Aorta (tissue), 5 donors: Measurements from ENCODE around the gene TBCD. TPM values are rescaled to one million over a fixed set of nuclear protein-coding genes. Genes with fewer than 3 reads are reported as not detected.
"Not testable (repeated sequence)": the region's sequence is repeated elsewhere in the genome, so short reads cannot be mapped to it uniquely, and the experiment has no call there.

Source experiments
- ATAC-seq: fragments of 200-7000 bp; cut with Tn5 transposase; one replicate; pipeline ENCODE4 v1.9.1; 2022; ENCODE audit warnings: moderate library complexity; ENCODE audit not compliant: low FRiP score
- DNase-seq, 2 donors: peaks; one replicate each; pipeline ENCODE4 v3.0.0-alpha.2; 2020
- H3K27ac ChIP-seq, 2 donors: one replicate each; pipeline ENCODE4 v1.5.1; 2013; ENCODE audit warnings: low read length in 2 of 2, mild to moderate bottlenecking in 2 of 2, moderate library complexity in 2 of 2, control low read depth in 1 of 2, inconsistent platforms in 1 of 2, low read depth in 1 of 2
- H3K27me3 ChIP-seq, 2 donors: one replicate each; pipeline ENCODE4 v1.6.1; 2013; ENCODE audit warnings: control low read depth in 1 of 2, low read length in 1 of 2, mild to moderate bottlenecking in 1 of 2, moderate library complexity in 1 of 2; ENCODE audit not compliant: insufficient read depth in 2 of 2, control insufficient read depth in 1 of 2
- H3K36me3 ChIP-seq, 2 donors: one replicate each; pipeline ENCODE4 v1.6.1; 2013; ENCODE audit warnings: control low read depth in 1 of 2, low read length in 1 of 2, mild to moderate bottlenecking in 1 of 2; ENCODE audit not compliant: insufficient read depth in 2 of 2, control insufficient read depth in 1 of 2
- H3K4me1 ChIP-seq, 2 donors: one replicate each; pipeline ENCODE4 v1.6.1; 2013; ENCODE audit warnings: low read length in 2 of 2, control low read depth in 1 of 2, mild to moderate bottlenecking in 1 of 2, moderate library complexity in 1 of 2; ENCODE audit not compliant: insufficient read depth in 2 of 2, control insufficient read depth in 1 of 2
- H3K4me3 ChIP-seq, 2 donors: one replicate each; pipeline ENCODE4 v1.5.1; 2013; ENCODE audit warnings: low read length in 2 of 2, control low read depth in 1 of 2, mild to moderate bottlenecking in 1 of 2
- H3K9me3 ChIP-seq: one replicate; pipeline ENCODE4 v1.6.1; 2013; ENCODE audit warnings: mild to moderate bottlenecking, low read length; ENCODE audit not compliant: control insufficient read depth
- WGBS, 2 donors: extraction: QIAGEN DNeasy Blood & Tissue Kit; methylation state at CpG; one replicate each; pipeline ENCODE4 v1.1.7; 2013; 5-methylcytosine and 5-hydroxymethylcytosine counted together
- intact Hi-C, 2 donors: fragments of 100-400 bp; cut with DNase I; formaldehyde crosslinking; loops; one replicate each; pipeline versions ENCODE4 v1.14.2 to v1.15.0; 2022
- polyA plus RNA-seq, 2 donors: library from polyadenylated mRNA; stranded (reverse); fragments of 200-250 nt; gene quantifications; one replicate each; pipeline ENCODE4 v1.2.3, GENCODE V29; 2013
- total RNA-seq, 2 donors: library from RNA; stranded (reverse); fragmentation: NEBNext Ultra II Directional; extraction: Animal tissue kit (Norgen Biotek cat#: 25700); gene quantifications; one replicate each; pipeline ENCODE4 v1.2.1, GENCODE V29; 2021
- donor health status: healthy with polysubstance abuse.
- donor health status: Bipolar disorder and iron deficiency.
- donor health status: DM: no; HTN: no; CAD: no.
- donor health status: DM: no; HTN: no; CAD: no.
- donor health status: DM: yes; HTN: yes; CAD: no.

TBCD gene
- total and polyA plus RNA-seq, 4 donors: 20.0 to 182 (median 111) TPM

GRCh38 chr17:82782657-82783207 is 30.9 kb downstream of the TBCD start:
- no peak for DNase-seq
- intact Hi-C loops: loop anchor here (2.0 to 10.0 kb wide), 5 partner anchors 92 to 295 kb away; partner anchors contain the start of gene METRNL (in 1 of the 2)
- Histone ChIP-seq H3K4me3 (no peak overlapping the region), H3K27me3 (no peaks in the 10 kb centered on the region), H3K27ac (no peak overlapping the region), H3K36me3 (peaks cover 0 to 5% of the 10 kb centered on the region in 2 donors), H3K9me3 (no peaks in the 10 kb centered on the region), H3K4me1 (no peaks in the 10 kb centered on the region)
- WGBS, 2 donors: 93 to 94% methylated on average over 42 of the region's 42 CpGs
- ATAC-seq: no peak

DNA sequence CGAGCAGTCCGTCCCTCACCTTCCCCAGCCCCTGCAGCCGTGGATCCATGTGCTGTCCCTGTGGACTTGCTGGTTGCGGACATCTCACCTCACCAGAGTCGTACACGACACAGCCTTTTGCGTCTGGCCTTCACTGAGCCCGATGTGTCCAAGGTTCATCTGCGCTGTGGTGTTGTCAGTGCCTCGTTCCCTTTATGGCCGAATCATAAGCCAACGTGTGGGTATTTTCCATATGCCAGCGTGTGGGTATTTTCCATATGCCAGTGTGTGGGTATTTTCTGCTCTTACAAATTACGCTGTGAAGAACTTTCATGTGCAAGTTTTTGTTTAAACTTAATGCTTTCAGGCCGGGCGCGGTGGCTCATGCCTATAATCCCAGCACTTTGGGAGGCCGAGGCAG is 31.6 kb downstream of the TBCD start:
- DNase-seq (no peak), ATAC-seq (no peak)
- Histone ChIP-seq H3K4me1 (no peaks in the 10 kb centered on the region), H3K36me3 (peaks cover 0 to 5% of the 10 kb centered on the region in 2 donors), H3K4me3 (no peak overlapping the region), H3K9me3 (no peaks in the 10 kb centered on the region), H3K27me3 (no peaks in the 10 kb centered on the region), H3K27ac (no peak overlapping the region)
- 93% methylated on average over 18 of the region's 18 CpGs for WGBS, 2 donors
- intact Hi-C loops: loop anchor here (2.0 to 10.0 kb wide), 5 partner anchors 91 to 294 kb away; partner anchors contain the start of gene METRNL (in 1 of the 2)

GRCh38 chr17:82785581-82785980 is 33.7 kb downstream of the TBCD start:
- not testable (repeated sequence) for ATAC-seq, H3K36me3 ChIP-seq, H3K27me3 ChIP-seq, H3K9me3 ChIP-seq, H3K4me1 ChIP-seq, H3K4me3 ChIP-seq, DNase-seq, H3K27ac ChIP-seq
- WGBS, 2 donors: 97% methylated on average over 15 to 16 of the region's 16 CpGs
- intact Hi-C loops: loop anchor here in 1 of 2 donors (10.0 kb wide), 1 partner anchor 89 kb away; no protein-coding TSS in a partner anchor

DNA sequence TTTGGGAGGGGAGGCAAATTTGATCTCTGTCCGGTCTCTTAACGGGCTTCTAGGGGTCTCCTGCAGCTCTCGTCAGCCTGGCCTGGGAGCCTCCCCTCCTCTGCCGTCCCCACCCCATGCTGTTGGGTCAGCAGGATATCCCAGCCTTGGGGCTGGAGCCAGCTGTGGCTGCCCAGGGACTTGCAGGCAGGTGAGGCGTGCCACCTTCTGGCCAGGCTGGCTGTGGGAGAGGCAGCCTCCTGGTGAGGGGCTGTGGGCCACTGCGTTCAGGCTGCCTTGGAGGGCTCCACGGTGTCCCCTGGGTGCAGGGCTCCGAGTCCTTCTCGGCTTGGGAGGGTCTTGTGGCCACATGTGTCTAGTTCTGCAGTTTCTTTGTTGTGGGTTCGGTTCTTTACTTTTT is 34.6 kb downstream of the TBCD start:
- H3K4me3 ChIP-seq: no peak overlapping the region
- H3K36me3 ChIP-seq: peaks cover 0 to 5% of the 10 kb centered on the region in 2 donors
- H3K4me1 ChIP-seq: no peaks in the 10 kb centered on the region
- no peaks in the 10 kb centered on the region for H3K9me3 ChIP-seq
- intact Hi-C loops: loop anchor here in 1 of 2 donors (10.0 kb wide), 1 partner anchor 88 kb away; no protein-coding TSS in a partner anchor
- ATAC-seq (no peak), DNase-seq (no peak)
- no peaks in the 10 kb centered on the region for H3K27me3 ChIP-seq
- no peak overlapping the region for H3K27ac ChIP-seq
- 97 to 99% methylated on average over 9 to 10 of the region's 10 CpGs for WGBS, 2 donors

GRCh38 chr17:82787081-82787848 is 35.4 kb downstream of the TBCD start:
- H3K4me3 ChIP-seq: no peak overlapping the region
- no peaks in the 10 kb centered on the region for H3K27me3 ChIP-seq
- ATAC-seq: peak; percentile 59
- H3K4me1 ChIP-seq: no peaks in the 10 kb centered on the region
- no peak overlapping the region for H3K27ac ChIP-seq
- H3K9me3 ChIP-seq: no peaks in the 10 kb centered on the region
- 92 to 93% methylated on average over 27 of the region's 27 CpGs for WGBS, 2 donors
- DNase-seq: peak in 1 of 2 donors; percentile 87
- intact Hi-C loops: loop anchor here in 1 of 2 donors (10.0 kb wide), 1 partner anchor 88 kb away; no protein-coding TSS in a partner anchor
- H3K36me3 ChIP-seq: peaks cover 0 to 5% of the 10 kb centered on the region in 2 donors

DNA sequence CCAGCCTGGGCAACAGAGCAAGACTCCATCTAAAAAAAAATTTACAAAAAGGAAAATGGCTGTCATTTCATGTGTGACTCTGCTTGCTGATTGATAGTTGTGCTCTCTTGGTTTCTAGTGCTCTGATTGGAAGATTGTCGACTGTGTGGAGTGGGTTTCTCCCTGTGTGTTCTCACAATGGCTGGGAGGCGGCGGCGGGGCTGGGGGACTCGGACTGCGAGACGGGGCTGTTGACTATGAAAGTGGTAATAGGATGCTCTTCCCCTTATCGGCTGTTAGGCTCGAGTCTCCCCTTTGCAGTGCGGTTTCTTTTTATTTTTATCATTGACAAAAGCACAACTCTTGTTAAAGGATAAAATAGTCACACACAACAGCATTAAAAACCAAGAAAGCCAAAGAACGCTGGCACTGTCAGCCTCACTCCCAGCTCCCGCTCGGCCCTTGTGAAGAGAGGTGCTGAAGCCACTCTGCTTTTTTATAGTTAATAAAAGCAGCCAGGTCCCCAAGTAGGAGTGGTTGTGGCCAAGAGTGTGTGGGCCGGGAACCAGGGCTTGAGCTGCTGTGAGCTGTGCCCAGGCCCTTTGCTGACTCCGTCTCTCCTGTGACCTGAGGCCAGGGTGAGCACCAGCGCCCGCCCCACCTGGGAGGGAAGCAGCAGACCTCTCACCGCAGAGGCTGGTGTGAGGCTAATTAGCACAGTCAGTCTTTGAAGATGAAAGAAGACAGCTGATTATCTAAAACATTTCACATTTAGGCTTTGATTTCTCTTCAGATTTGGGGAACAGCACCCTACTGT is 36.5 kb downstream of the TBCD start:
- intact Hi-C loops: loop anchor here in 1 of 2 donors (10.0 kb wide), 1 partner anchor 86 kb away; no protein-coding TSS in a partner anchor
- no peak for DNase-seq
- no peaks in the 10 kb centered on the region for H3K4me1 ChIP-seq
- peaks cover 0 to under 1% of the 10 kb centered on the region in 2 donors for H3K36me3 ChIP-seq
- ATAC-seq: no peak
- no peak overlapping the region for H3K4me3 ChIP-seq
- H3K9me3 ChIP-seq: no peaks in the 10 kb centered on the region
- H3K27ac ChIP-seq: no peak overlapping the region
- H3K27me3 ChIP-seq: no peaks in the 10 kb centered on the region
- WGBS, 2 donors: 87 to 91% methylated on average over 18 of the region's 18 CpGs

GRCh38 chr17:82789051-82789592 is 37.3 kb downstream of the TBCD start:
- WGBS, 2 donors: 93 to 94% methylated on average over 19 of the region's 19 CpGs
- Histone ChIP-seq H3K36me3 (no peaks in the 10 kb centered on the region), H3K9me3 (no peaks in the 10 kb centered on the region), H3K27me3 (no peaks in the 10 kb centered on the region), H3K4me1 (no peaks in the 10 kb centered on the region), H3K4me3 (no peak overlapping the region), H3K27ac (no peak overlapping the region)
- DNase-seq (no peak), ATAC-seq (no peak)
- intact Hi-C loops: loop anchor here in 1 of 2 donors (10.0 kb wide), 1 partner anchor 86 kb away; no protein-coding TSS in a partner anchor

DNA sequence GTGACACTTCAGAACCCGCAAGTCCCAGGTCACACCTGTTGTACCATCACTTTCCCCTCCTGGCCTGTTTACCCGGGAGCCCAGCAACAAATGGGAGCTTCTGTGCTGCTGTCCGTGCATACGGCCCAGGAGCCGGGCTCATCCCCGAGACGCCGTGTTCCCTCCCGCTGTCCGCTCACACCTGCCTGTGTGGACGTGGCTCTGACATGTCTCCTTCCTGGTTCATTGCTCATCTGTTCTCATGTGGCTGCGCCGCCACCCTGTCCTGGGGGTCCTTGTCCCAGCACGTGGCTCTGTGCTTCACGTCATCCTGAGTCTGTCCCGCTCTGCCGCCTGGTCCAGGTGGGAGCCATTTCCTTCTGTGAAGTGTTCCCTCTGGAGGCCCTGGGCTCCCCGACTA is 37.9 kb downstream of the TBCD start:
- no peaks in the 10 kb centered on the region for H3K9me3 ChIP-seq
- no peaks in the 10 kb centered on the region for H3K4me1 ChIP-seq
- DNase-seq: no peak
- no peak overlapping the region for H3K4me3 ChIP-seq
- peak; percentile 8 for ATAC-seq
- H3K36me3 ChIP-seq: no peaks in the 10 kb centered on the region
- H3K27ac ChIP-seq: no peak overlapping the region
- 96 to 97% methylated on average over 18 of the region's 18 CpGs for WGBS, 2 donors
- intact Hi-C loops: loop anchor here in 1 of 2 donors (10.0 kb wide), 1 partner anchor 85 kb away; no protein-coding TSS in a partner anchor
- H3K27me3 ChIP-seq: no peaks in the 10 kb centered on the region
